Stomach (tissue), 9 donors: ENCODE data around the gene THYN1. TPM values are rescaled to one million over a fixed set of nuclear protein-coding genes. Genes with fewer than 3 reads are reported as not detected.

ENCODE experiments used
- DNase-seq, 2 donors: peaks; one replicate each; pipeline versions ENCODE4 v3.0.0 to v3.0.0-alpha.2; 2013 to 2019
- H3K27ac ChIP-seq, 5 donors: fragments of 200-600 bp in 4 of 5; sonication (generic) in 4 of 5; one replicate each; pipeline ENCODE4 v1.5.1; 2013 to 2019; ENCODE audit warnings: mild to moderate bottlenecking in 1 of 5, moderate library complexity in 1 of 5
- H3K27me3 ChIP-seq, 3 donors: fragments of 200-600 bp; sonication (generic); one replicate each; pipeline ENCODE4 v1.5.1; 2017 to 2019; ENCODE audit warnings: mixed run types in 1 of 3
- H3K36me3 ChIP-seq, 4 donors: fragments of 200-600 bp; sonication (generic); 1 replicate in 3 of 4; 2 replicates in 1 of 4; pipeline ENCODE4 v1.5.1; 2016 to 2019
- H3K4me1 ChIP-seq, 4 donors: fragments of 200-600 bp; sonication (generic); one replicate each; pipeline ENCODE4 v1.5.1; 2016 to 2019
- H3K4me3 ChIP-seq, 4 donors: fragments of 200-600 bp; sonication (generic) in 3 of 4; one replicate each; pipeline ENCODE4 v1.5.1; 2016 to 2019; ENCODE audit warnings: mild to moderate bottlenecking in 1 of 4
- H3K9me3 ChIP-seq, 4 donors: fragments of 200-600 bp; sonication (generic); one replicate each; pipeline ENCODE4 v1.5.1; 2016 to 2019
- EP300 ChIP-seq: sonication (generic); formaldehyde crosslinking; IDR thresholded peaks from one replicate; pipeline ENCODE4 v1.6.1; 2017; ENCODE audit warnings: antibody characterized with exemption
- POLR2A ChIP-seq, 4 donors: fragments of 450-650 bp; IDR thresholded peaks; one replicate each; pipeline ENCODE4 v1.6.1; 2016; ENCODE audit warnings: antibody characterized with exemption in 4 of 4, control low read depth in 2 of 4, mild to moderate bottlenecking in 1 of 4, moderate library complexity in 1 of 4
- POLR2AphosphoS5 ChIP-seq, 3 donors: sonication (generic); formaldehyde crosslinking; IDR thresholded peaks; one replicate each; pipeline ENCODE4 v1.6.1; 2016; ENCODE audit warnings: antibody characterized with exemption in 3 of 3
- WGBS, 5 donors: extraction: QIAGEN DNeasy Blood & Tissue Kit in 3 of 5; methylation state at CpG; one replicate each; pipeline versions ENCODE4 v1.1.5 to v1.1.7; 2013 to 2018; 5-methylcytosine and 5-hydroxymethylcytosine counted together
- intact Hi-C: fragments of 100-400 bp; cut with DNase I; formaldehyde crosslinking; loops from one replicate; pipeline ENCODE4 v1.15.1; 2023; ENCODE audit warnings: low total_unique reads
- polyA plus RNA-seq, 3 donors: library from polyadenylated mRNA; stranded (reverse); fragments of 200-250 nt; gene quantifications; one replicate each; pipeline ENCODE4 v1.2.3, GENCODE V29; 2013
- total RNA-seq, 5 donors: library from RNA; depleted of rRNA; stranded (reverse); fragments of >200 nt; gene quantifications; one replicate each; pipeline versions ENCODE4 v1.1.0 to v1.2.3, GENCODE V29; 2014 to 2016
- TF ChIP-seq, protein P1 (sequence below), 7 experiments: fragments of 450-650 bp in 4 of 7; fragments of 200-600 bp in 3 of 7; sonication (generic) in 3 of 7; IDR thresholded peaks; one replicate each; pipeline ENCODE4 v1.5.1; 2016 to 2019; ENCODE audit warnings: antibody characterized with exemption in 7 of 7, control low read depth in 2 of 7, mild to moderate bottlenecking in 1 of 7
- donor health status: healthy with polysubstance abuse.
- donor health status: Bipolar disorder and iron deficiency.
- donor health status: healthy.

THYN1 gene
- total and polyA plus RNA-seq, 8 donors, result 4.6 to 62.1 (median 40.0) TPM

- peaks cover 19 to 84% (median 59%) of the 10 kb centered on the region in 3 donors for H3K27me3 ChIP-seq
- H3K27ac ChIP-seq, result no peak overlapping the region
- H3K36me3 ChIP-seq, result no peaks in the 10 kb centered on the region
- peak overlapping the region in 2 of 4 donors; percentile 41 to 56 for H3K4me3 ChIP-seq
- intact Hi-C loops, result no loop called here
- peaks cover 0 to 7% (median 0%) of the 10 kb centered on the region in 4 donors for H3K9me3 ChIP-seq
- 15 to 25% (median 18%) methylated on average over 31 to 36 of the region's 36 CpGs for WGBS, 5 donors
- TF ChIP-seq, protein P1, sequence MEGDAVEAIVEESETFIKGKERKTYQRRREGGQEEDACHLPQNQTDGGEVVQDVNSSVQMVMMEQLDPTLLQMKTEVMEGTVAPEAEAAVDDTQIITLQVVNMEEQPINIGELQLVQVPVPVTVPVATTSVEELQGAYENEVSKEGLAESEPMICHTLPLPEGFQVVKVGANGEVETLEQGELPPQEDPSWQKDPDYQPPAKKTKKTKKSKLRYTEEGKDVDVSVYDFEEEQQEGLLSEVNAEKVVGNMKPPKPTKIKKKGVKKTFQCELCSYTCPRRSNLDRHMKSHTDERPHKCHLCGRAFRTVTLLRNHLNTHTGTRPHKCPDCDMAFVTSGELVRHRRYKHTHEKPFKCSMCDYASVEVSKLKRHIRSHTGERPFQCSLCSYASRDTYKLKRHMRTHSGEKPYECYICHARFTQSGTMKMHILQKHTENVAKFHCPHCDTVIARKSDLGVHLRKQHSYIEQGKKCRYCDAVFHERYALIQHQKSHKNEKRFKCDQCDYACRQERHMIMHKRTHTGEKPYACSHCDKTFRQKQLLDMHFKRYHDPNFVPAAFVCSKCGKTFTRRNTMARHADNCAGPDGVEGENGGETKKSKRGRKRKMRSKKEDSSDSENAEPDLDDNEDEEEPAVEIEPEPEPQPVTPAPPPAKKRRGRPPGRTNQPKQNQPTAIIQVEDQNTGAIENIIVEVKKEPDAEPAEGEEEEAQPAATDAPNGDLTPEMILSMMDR (IDR thresholded peaks at IDR 0.05), result no peak
- TF ChIP-seq EP300, result no peak
- no peak for TF ChIP-seq POLR2AphosphoS5 (IDR thresholded peaks at IDR 0.05)
- TF ChIP-seq POLR2A (IDR thresholded peaks at IDR 0.05), result no peak
- no peak for DNase-seq
- H3K4me1 ChIP-seq, result peaks cover 18 to 22% (median 21%) of the 10 kb centered on the region in 4 donors
Observed at GRCh38 chr11:134277183-134278001, 24.2 kb upstream of the THYN1 start.

DNA sequence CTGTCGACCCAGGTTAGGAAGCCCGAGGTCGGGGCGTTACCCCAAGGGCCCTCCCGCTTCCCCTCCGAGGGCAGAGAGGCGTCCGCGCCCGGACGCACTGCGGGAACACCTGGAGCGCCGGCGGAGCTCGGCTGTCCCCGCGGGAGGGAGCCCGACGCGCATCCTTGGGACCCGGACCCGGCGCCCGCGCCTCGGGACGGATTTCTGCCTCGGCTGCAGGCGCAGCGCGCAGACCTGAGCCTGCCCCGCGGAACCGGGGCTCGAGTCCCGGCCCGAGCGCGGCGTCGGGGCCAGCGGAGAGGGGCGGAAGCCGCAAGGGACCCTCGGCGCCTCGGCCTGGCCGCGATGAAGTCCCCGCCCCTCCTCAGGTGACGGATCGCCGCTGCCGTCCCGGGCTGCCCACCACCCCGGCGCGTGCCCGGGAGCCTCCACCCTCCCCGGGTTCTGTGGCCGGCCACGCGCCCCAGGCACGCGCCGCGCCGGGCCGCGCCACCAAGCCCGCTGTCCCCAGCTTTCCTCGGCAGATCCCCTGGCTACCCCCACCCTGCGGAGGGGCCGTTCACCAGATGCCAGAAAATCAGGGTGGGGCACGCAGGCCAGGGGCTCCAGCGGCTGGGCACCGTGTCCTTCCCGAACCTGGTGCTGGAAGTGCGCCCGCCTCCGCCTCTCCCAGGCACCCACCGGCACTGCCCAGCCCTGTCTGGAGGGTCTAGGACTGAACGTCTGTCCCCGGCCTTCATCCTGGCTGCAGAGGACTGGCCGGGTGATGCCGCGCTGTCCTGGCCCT is 23.4 kb upstream of the THYN1 start:
- Histone ChIP-seq H3K9me3 (peaks cover 0 to 7% (median 0%) of the 10 kb centered on the region in 4 donors), H3K27ac (no peak overlapping the region), H3K27me3 (peaks cover 19 to 86% (median 63%) of the 10 kb centered on the region in 3 donors), H3K4me3 (peak overlapping the region; percentile 27 to 56 (median 37)), H3K4me1 (peaks cover 18 to 22% (median 21%) of the 10 kb centered on the region in 4 donors), H3K36me3 (no peaks in the 10 kb centered on the region)
- no peak for TF ChIP-seq POLR2A (IDR thresholded peaks at IDR 0.05)
- TF ChIP-seq, protein P1 (IDR thresholded peaks at IDR 0.05), result no peak
- no peak for TF ChIP-seq EP300
- TF ChIP-seq POLR2AphosphoS5 (IDR thresholded peaks at IDR 0.05), result no peak
- intact Hi-C loops, result no loop called here
- WGBS, 5 donors, result 1 to 3% (median 2%) methylated on average over 8 to 88 of the region's 88 CpGs
- DNase-seq, result peak in 1 of 2 donors; percentile 20

GRCh38 chr11:134275534-134276395 is 22.6 kb upstream of the THYN1 start, which contains the start of gene GLB1L3:
GLB1L3 (plus strand) TSS chr11:134276379; CDS start chr11:134276741, 362 bp downstream.
- H3K4me1 ChIP-seq, result peaks cover 18 to 22% (median 21%) of the 10 kb centered on the region in 4 donors
- WGBS, 5 donors, result 1 to 4% (median 3%) methylated on average over 52 to 68 of the region's 68 CpGs
- H3K9me3 ChIP-seq, result peaks cover 0 to 7% (median 0%) of the 10 kb centered on the region in 4 donors
- intact Hi-C loops, result no loop called here
- peaks cover 19 to 89% (median 63%) of the 10 kb centered on the region in 3 donors for H3K27me3 ChIP-seq
- no peaks in the 10 kb centered on the region for H3K36me3 ChIP-seq
- H3K4me3 ChIP-seq, result peak within 1 kb of the TSS; percentile 27 to 56 (median 37)
- DNase-seq, result peak in 1 of 2 donors; percentile 61
- TF ChIP-seq POLR2A (IDR thresholded peaks at IDR 0.05), result no peak
- TF ChIP-seq, protein P1 (IDR thresholded peaks at IDR 0.05), result peak in 1 of 7 experiments; percentile 6
- no peak within 1 kb of the TSS for H3K27ac ChIP-seq
